ENCODE data around the gene BMI1. TPM values are rescaled to one million over a fixed set of nuclear protein-coding genes. Genes with fewer than 3 reads are reported as not detected.
A peak's percentile ranks its signal among the peaks of the same experiment; 100 is the strongest.

The BMI1 gene
- total RNA-seq, 1 donor from 2014 or later = 33.3 TPM

- TF ChIP-seq CTCF (IDR thresholded peaks at IDR 0.05; ENCODE audit: borderline replicate concordance) = no peak
- DNase-seq = no peak
- H3K27me3 ChIP-seq (ENCODE audit: low read depth) = peaks cover 89% of the 10 kb centered on the region
- H3K9me3 ChIP-seq (replicated peaks) = no peaks in the 10 kb centered on the region
- no peak overlapping the region for H3K27ac ChIP-seq (replicated peaks)
- peaks cover 26% of the 10 kb centered on the region for H3K4me1 ChIP-seq
- peak overlapping the region; percentile 38 for H3K4me3 ChIP-seq
- H3K36me3 ChIP-seq = no peaks in the 10 kb centered on the region
- intact Hi-C loops (cut with micrococcal nuclease) = no loop called here
Measured at GRCh38 chr10:22344781-22345300, 23.9 kb downstream of the BMI1 start.

DNA sequence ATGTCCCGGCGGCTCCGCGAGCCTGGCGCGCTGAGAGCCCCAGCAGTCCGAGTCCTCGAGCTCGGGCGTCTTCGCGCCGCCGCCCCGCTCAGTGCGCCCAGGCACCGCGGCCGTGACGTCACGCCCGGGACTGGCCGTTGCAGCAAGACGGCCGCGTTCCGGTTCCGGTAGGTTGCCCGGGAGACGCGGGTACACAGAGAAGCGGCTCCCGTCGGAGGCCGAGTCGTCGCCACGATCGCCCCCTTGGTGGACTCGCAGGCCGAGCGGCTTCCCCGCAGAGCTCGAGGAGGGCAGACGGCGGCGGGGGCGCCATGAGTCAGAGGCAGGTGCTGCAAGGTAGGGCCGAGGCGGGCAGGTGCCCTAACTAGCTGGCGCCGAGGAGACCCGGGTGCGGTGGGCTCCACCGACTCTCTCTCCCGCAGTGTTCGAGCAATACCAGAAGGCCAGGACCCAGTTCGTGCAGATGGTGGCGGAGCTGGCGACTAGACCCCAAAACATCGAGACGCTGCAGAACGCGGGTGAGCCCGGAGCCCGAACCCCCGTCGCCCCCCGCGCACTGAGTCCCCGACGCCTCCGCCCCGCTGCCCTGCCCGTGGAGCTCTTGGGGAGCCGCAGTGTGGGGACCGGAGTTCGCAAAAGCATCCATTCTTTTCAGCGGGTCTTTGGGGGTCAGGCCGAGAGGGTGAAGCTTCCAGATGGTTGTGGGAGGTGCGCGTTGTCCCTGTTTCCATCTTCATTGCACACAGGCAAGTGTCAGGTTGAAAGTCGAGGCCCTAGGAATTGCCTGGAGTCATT is 24.6 kb downstream of the BMI1 start, which contains the start of gene SPAG6:
Gene SPAG6 (plus strand): TSS at position 196 of the 795 bp plus-strand sequence. CDS start 116 bp downstream, at position 312.
- Histone ChIP-seq H3K27me3 (ENCODE audit: low read depth) (peaks cover 87% of the 10 kb centered on the region), H3K4me1 (peaks cover 19% of the 10 kb centered on the region), H3K36me3 (no peaks in the 10 kb centered on the region), H3K9me3 (replicated peaks) (no peaks in the 10 kb centered on the region), H3K4me3 (peak within 1 kb of the TSS; percentile 38), H3K27ac (replicated peaks) (no peak within 1 kb of the TSS)
- intact Hi-C loops (cut with micrococcal nuclease) = no loop called here
- TF ChIP-seq CTCF (IDR thresholded peaks at IDR 0.05; ENCODE audit: borderline replicate concordance) = no peak
- peak; percentile 52 for DNase-seq

GRCh38 chr10:22346096-22346661 is 25.3 kb downstream of the BMI1 start:
- intact Hi-C loops (cut with micrococcal nuclease) = no loop called here
- Histone ChIP-seq H3K27ac (replicated peaks) (no peak overlapping the region), H3K27me3 (ENCODE audit: low read depth) (peaks cover 88% of the 10 kb centered on the region), H3K4me3 (no peak overlapping the region), H3K9me3 (replicated peaks) (no peaks in the 10 kb centered on the region), H3K36me3 (no peaks in the 10 kb centered on the region), H3K4me1 (peaks cover 12% of the 10 kb centered on the region)
- no peak for DNase-seq
- no peak for TF ChIP-seq CTCF (IDR thresholded peaks at IDR 0.05; ENCODE audit: borderline replicate concordance)

- Histone ChIP-seq H3K4me1 (peaks cover 6% of the 10 kb centered on the region), H3K27me3 (ENCODE audit: low read depth) (peaks cover 85% of the 10 kb centered on the region), H3K9me3 (replicated peaks) (no peaks in the 10 kb centered on the region), H3K36me3 (no peaks in the 10 kb centered on the region), H3K27ac (replicated peaks) (no peak overlapping the region), H3K4me3 (no peak overlapping the region)
- TF ChIP-seq CTCF (IDR thresholded peaks at IDR 0.05; ENCODE audit: borderline replicate concordance) = no peak
- intact Hi-C loops (cut with micrococcal nuclease) = no loop called here
- no peak for DNase-seq
Measured at GRCh38 chr10:22349755-22350154, 28.9 kb downstream of the BMI1 start.

- no peak overlapping the region for H3K27ac ChIP-seq (replicated peaks)
- TF ChIP-seq CTCF (IDR thresholded peaks at IDR 0.05; ENCODE audit: borderline replicate concordance) = no peak
- H3K4me3 ChIP-seq = no peak overlapping the region
- intact Hi-C loops (cut with micrococcal nuclease) = no loop called here
- H3K9me3 ChIP-seq (replicated peaks) = no peaks in the 10 kb centered on the region
- no peaks in the 10 kb centered on the region for H3K4me1 ChIP-seq
- peaks cover 71% of the 10 kb centered on the region for H3K27me3 ChIP-seq (ENCODE audit: low read depth)
- DNase-seq = no peak
- H3K36me3 ChIP-seq = no peaks in the 10 kb centered on the region
Measured at GRCh38 chr10:22351131-22351703, 30.3 kb downstream of the BMI1 start.

Measured in left ventricle myocardium inferior (tissue), 1 donor.